H1 (cell line): Measurements from ENCODE around the gene KLHDC8B. TPM values are rescaled to one million over a fixed set of nuclear protein-coding genes. Genes with fewer than 3 reads are reported as not detected.
A peak's percentile ranks its signal among the peaks of the same experiment; 100 is the strongest.

ENCODE experiments used
- CTCF ChIA-PET: fragments of 300-600 bp; sonication (Branson Sonifier 250); formaldehyde crosslinking; loops from one replicate; lab custom pipeline; 2021; ENCODE audit not compliant: partially characterized antibody; lab: Charles Lee
- POLR2A ChIA-PET: fragments of 300-600 bp; sonication (Branson Sonifier 250); formaldehyde crosslinking; loops from one replicate; lab custom pipeline; 2021; ENCODE audit warnings: inconsistent platforms; ENCODE audit not compliant: partially characterized antibody; lab: Charles Lee
- DNase-seq, 2 experiments: peaks; one replicate each; pipeline versions ENCODE4 v3.0.0 to v3.0.0-alpha.2; 2010 to 2022; ENCODE audit warnings: low spot score in 2 of 2, low read depth in 1 of 2, mixed read lengths in 1 of 2
- FAIRE-seq: peaks from 2 replicates; lab custom pipeline; 2011; peaks lifted over from hg19 to GRCh38; lab: Jason Lieb, UNC
- H2AFZ ChIP-seq: 2 replicates; pipeline ENCODE4 v1.8.1; 2012; ENCODE audit warnings: low read length, inconsistent platforms
- H2AK5ac ChIP-seq: 2 replicates; pipeline ENCODE4 v1.6.1; 2013; ENCODE audit warnings: low read depth, low read length
- H2BK120ac ChIP-seq: replicated peaks from 2 replicates; pipeline ENCODE3; 2013; ENCODE audit warnings: low read depth, low read length, inconsistent platforms
- H2BK12ac ChIP-seq: 2 replicates; pipeline ENCODE4 v1.6.1; 2013; ENCODE audit warnings: low read depth, low read length
- H2BK15ac ChIP-seq: 2 replicates; pipeline ENCODE4 v1.6.1; 2013; ENCODE audit warnings: low read length
- H2BK20ac ChIP-seq: 2 replicates; pipeline ENCODE4 v1.6.1; 2013; ENCODE audit warnings: low read length
- H2BK5ac ChIP-seq: 2 replicates; pipeline ENCODE4 v1.6.1; 2013; ENCODE audit warnings: low read depth, low read length
- H3K14ac ChIP-seq: 2 replicates; pipeline ENCODE4 v1.6.1; 2013; ENCODE audit warnings: inconsistent platforms; ENCODE audit not compliant: insufficient read length
- H3K18ac ChIP-seq: 2 replicates; pipeline ENCODE4 v1.6.1; 2013; ENCODE audit warnings: low read length; ENCODE audit errors: extremely low read depth
- H3K23ac ChIP-seq: 2 replicates; pipeline ENCODE4 v1.6.1; 2013; ENCODE audit warnings: inconsistent platforms; ENCODE audit not compliant: insufficient read length
- H3K23me2 ChIP-seq: 2 replicates; pipeline ENCODE4 v1.6.1; 2013; ENCODE audit warnings: low read depth, low read length
- H3K27ac ChIP-seq: 2 replicates; pipeline ENCODE4 v1.6.1; 2011; ENCODE audit warnings: low read depth, low read length, inconsistent platforms
- H3K27me3 ChIP-seq, 4 experiments: replicated peaks in 1 of 4; 1 replicate in 1 of 4; 2 replicates in 3 of 4; pipeline versions ENCODE4 v1.6.1 to v1.8.1; 2011 to 2013; ENCODE audit warnings: low read length in 3 of 4, mild to moderate bottlenecking in 3 of 4, inconsistent platforms in 2 of 4, mixed read lengths in 2 of 4, moderate library complexity in 1 of 4; ENCODE audit not compliant: control insufficient read depth in 3 of 4, insufficient read depth in 3 of 4; ENCODE audit errors: extremely low read depth in 1 of 4
- H3K36me3 ChIP-seq, 4 experiments: 2 replicates each; pipeline versions ENCODE4 v1.6.1 to v1.8.1; 2011 to 2013; ENCODE audit warnings: mild to moderate bottlenecking in 4 of 4, low read length in 3 of 4, moderate library complexity in 2 of 4, control low read depth in 1 of 4, inconsistent platforms in 1 of 4; ENCODE audit not compliant: insufficient read depth in 4 of 4, control insufficient read depth in 2 of 4
- H3K4ac ChIP-seq: replicated peaks from 2 replicates; pipeline ENCODE3; 2013; ENCODE audit warnings: low read length, low read depth, mixed read lengths, inconsistent platforms; ENCODE audit not compliant: insufficient read length
- H3K4me1 ChIP-seq, 4 experiments: replicated peaks in 1 of 4; 1 replicate in 1 of 4; 2 replicates in 3 of 4; pipeline versions ENCODE4 v1.6.1 to v1.8.1; 2011 to 2013; ENCODE audit warnings: low read length in 3 of 4, inconsistent platforms in 2 of 4, mixed read lengths in 1 of 4; ENCODE audit not compliant: insufficient read depth in 4 of 4, control insufficient read depth in 3 of 4
- H3K4me2 ChIP-seq, 2 experiments: 2 replicates each; pipeline versions ENCODE4 v1.6.1 to v1.8.1; 2011 to 2013; ENCODE audit warnings: low read depth in 2 of 2, low read length in 2 of 2, control low read depth in 1 of 2, inconsistent platforms in 1 of 2, mild to moderate bottlenecking in 1 of 2; ENCODE audit not compliant: insufficient read depth in 1 of 2
- H3K4me3 ChIP-seq, 4 experiments: fragments of 200-600, 300-600 bp in 1 of 4; sonication (generic), shearing (Covaris generic), sonication (Bioruptor Twin) in 1 of 4; 2 replicates each; pipeline versions ENCODE4 v1.5.1 to v1.8.1; 2011 to 2016; ENCODE audit warnings: low read length in 4 of 4, low read depth in 3 of 4, control low read depth in 2 of 4, inconsistent platforms in 2 of 4, mild to moderate bottlenecking in 2 of 4, mixed read lengths in 1 of 4, moderate library complexity in 1 of 4; ENCODE audit not compliant: insufficient read depth in 2 of 4; ENCODE audit errors: extremely low read depth in 1 of 4
- H3K56ac ChIP-seq: replicated peaks from 2 replicates; pipeline ENCODE3; 2013; ENCODE audit warnings: low read depth, mild to moderate bottlenecking, mixed read lengths, low read length, inconsistent platforms; ENCODE audit not compliant: insufficient read length
- H3K79me1 ChIP-seq: 2 replicates; pipeline ENCODE4 v1.6.1; 2013; ENCODE audit warnings: low read depth, low read length, control low read depth
- H3K79me2 ChIP-seq, 2 experiments: 2 replicates each; pipeline versions ENCODE4 v1.6.1 to v1.8.1; 2012 to 2013; ENCODE audit warnings: low read length in 2 of 2, mild to moderate bottlenecking in 2 of 2, inconsistent platforms in 1 of 2; ENCODE audit not compliant: insufficient read depth in 2 of 2, control insufficient read depth in 1 of 2
- H3K9ac ChIP-seq, 4 experiments: replicated peaks in 1 of 4; 1 replicate in 1 of 4; 2 replicates in 3 of 4; pipeline versions ENCODE4 v1.6.1 to v1.8.1; 2011 to 2013; ENCODE audit warnings: low read depth in 3 of 4, low read length in 3 of 4, control low read depth in 2 of 4, mild to moderate bottlenecking in 2 of 4, moderate library complexity in 2 of 4, inconsistent platforms in 1 of 4; ENCODE audit errors: extremely low read depth in 1 of 4
- H3K9me3 ChIP-seq, 2 experiments: 2 replicates each; pipeline versions ENCODE4 v1.6.1 to v1.8.1; 2012 to 2013; ENCODE audit warnings: mild to moderate bottlenecking in 2 of 2, moderate library complexity in 2 of 2, control low read depth in 1 of 2, inconsistent platforms in 1 of 2, low read depth in 1 of 2, low read length in 1 of 2, mixed read lengths in 1 of 2; ENCODE audit not compliant: insufficient read depth in 2 of 2
- H4K20me1 ChIP-seq, 2 experiments: replicated peaks in 1 of 2; 2 replicates each; pipeline versions ENCODE3 to v1.8.1; 2011 to 2013; ENCODE audit warnings: inconsistent platforms in 2 of 2, low read length in 2 of 2, mild to moderate bottlenecking in 1 of 2; ENCODE audit not compliant: insufficient read depth in 2 of 2, control insufficient read depth in 1 of 2
- H4K5ac ChIP-seq: 2 replicates; pipeline ENCODE4 v1.6.1; 2013; ENCODE audit warnings: low read length, low read depth, mixed read lengths, inconsistent platforms; ENCODE audit not compliant: insufficient read length
- H4K8ac ChIP-seq: 2 replicates; pipeline ENCODE4 v1.8.0; 2013; ENCODE audit warnings: mild to moderate bottlenecking, moderate library complexity, low read length, inconsistent platforms; ENCODE audit not compliant: insufficient read depth; ENCODE audit errors: extremely low read depth
- H4K91ac ChIP-seq: replicated peaks from 2 replicates; pipeline ENCODE3; 2013; ENCODE audit warnings: low read length, mixed read lengths, inconsistent platforms; ENCODE audit not compliant: insufficient read length
- ASH2L ChIP-seq: fragments of 200-600, 300-600 bp; sonication (generic); IDR thresholded peaks from one replicate; pipeline ENCODE4 v1.7.1; 2017; ENCODE audit warnings: low read length
- E2F6 ChIP-seq: IDR thresholded peaks from 2 replicates; pipeline ENCODE4 v1.6.1; 2012; ENCODE audit warnings: inconsistent platforms
- EP300 ChIP-seq, 2 experiments: IDR thresholded peaks; 1 replicate in 1 of 2; 2 replicates in 1 of 2; pipeline ENCODE4 v1.6.1; 2011 to 2012; ENCODE audit warnings: low read depth in 2 of 2, low read length in 2 of 2, mild to moderate bottlenecking in 2 of 2, borderline replicate concordance in 1 of 2, inconsistent platforms in 1 of 2, moderate library complexity in 1 of 2
- KDM1A ChIP-seq: fragments of 200-600, 300-600 bp; sonication (generic); IDR thresholded peaks from 2 replicates; pipeline ENCODE4 v1.7.1; 2016; ENCODE audit warnings: mild to moderate bottlenecking, low read length, borderline replicate concordance
- KDM5A ChIP-seq: fragments of 200-600 bp; IDR thresholded peaks from 2 replicates; pipeline ENCODE4 v1.7.1; 2012; ENCODE audit warnings: mild to moderate bottlenecking, low read length, inconsistent platforms, mixed read lengths
- MAFK ChIP-seq: IDR thresholded peaks from 2 replicates; pipeline ENCODE4 v1.6.1; 2012; ENCODE audit warnings: low read depth, mild to moderate bottlenecking, improper control_type of control experiment, low read length
- PHF8 ChIP-seq: fragments of 200-600 bp; sonication (generic); conservative IDR thresholded peaks from 2 replicates; pipeline ENCODE4 v1.7.1; 2012; ENCODE audit warnings: low read depth, mild to moderate bottlenecking, inconsistent platforms, low read length, moderate library complexity
- POLR2A ChIP-seq, 2 experiments: IDR thresholded peaks; 1 replicate in 1 of 2; 2 replicates in 1 of 2; pipeline ENCODE4 v1.6.1; 2011; ENCODE audit warnings: low read depth in 2 of 2, low read length in 2 of 2, mild to moderate bottlenecking in 2 of 2; ENCODE audit errors: control extremely low read depth in 1 of 2
- POU5F1 ChIP-seq: IDR thresholded peaks from 2 replicates; pipeline ENCODE4 v1.6.1; 2011; ENCODE audit warnings: low read depth, mild to moderate bottlenecking, low read length, moderate library complexity
- RAD21 ChIP-seq, 2 experiments: IDR thresholded peaks in 1 of 2; conservative IDR thresholded peaks in 1 of 2; 2 replicates each; pipeline ENCODE4 v1.6.1; 2011; ENCODE audit warnings: low read depth in 2 of 2, low read length in 2 of 2, improper control_type of control experiment in 1 of 2, inconsistent platforms in 1 of 2, mild to moderate bottlenecking in 1 of 2, moderate library complexity in 1 of 2
- RFX5 ChIP-seq: IDR thresholded peaks from 2 replicates; pipeline ENCODE4 v1.6.1; 2011; ENCODE audit warnings: low read depth, low read length, improper control_type of control experiment, borderline replicate concordance
- TCF12 ChIP-seq: IDR thresholded peaks from 2 replicates; pipeline ENCODE4 v1.6.1; 2011; ENCODE audit warnings: low read depth, mild to moderate bottlenecking, low read length
- YY1 ChIP-seq: IDR thresholded peaks from 2 replicates; pipeline ENCODE4 v1.6.1; 2011; ENCODE audit warnings: low read depth, mild to moderate bottlenecking, low read length
- WGBS, 2 experiments: shearing (Covaris generic) in 1 of 2; methylation state at CpG; one replicate each; pipeline versions ENCODE4 v1.1.6 to v1.1.7; 2013 to 2015; ENCODE audit warnings: low lambda C conversion rate in 2 of 2, mixed read lengths in 2 of 2, inconsistent platforms in 1 of 2, low coverage in 1 of 2, missing lambda C conversion rate in 1 of 2; ENCODE audit not compliant: insufficient replicate concordance in 2 of 2, insufficient coverage in 1 of 2, insufficient read length in 1 of 2; ENCODE audit errors: extremely low coverage in 1 of 2, missing lambda C conversion rate in 1 of 2; 5-methylcytosine and 5-hydroxymethylcytosine counted together
- polyA plus RNA-seq, 7 experiments: library from polyadenylated mRNA; depleted of rRNA in 3 of 7; stranded (reverse) in 5 of 7; unstranded in 2 of 7; fragments of >200 nt in 5 of 7; fragments of 200-250 nt in 2 of 7; gene quantifications; 1 replicate in 5 of 7; 2 replicates in 1 of 7; 4 replicates in 1 of 7; pipeline versions ENCODE4 v1.2.1 to v1.2.3, GENCODE V29; 2011 to 2013; ENCODE audit warnings: missing spikeins in 2 of 7, mixed read lengths in 2 of 7
- total RNA-seq: library from RNA; stranded (reverse); fragmentation: NEBNext Ultra II Directional; extraction: Animal tissue kit (Norgen Biotek cat#: 25700); gene quantifications from 2 replicates; pipeline ENCODE4 v1.2.1, GENCODE V29; 2021

KLHDC8B gene
- total and polyA plus RNA-seq, 2 of the 8 experiments (the other 6 are each of a cell fraction or from before 2014, with no cell fraction given), result 15.8 to 21.3 TPM

- peak overlapping the region; percentile 60 for H3K4ac ChIP-seq
- no peak for FAIRE-seq
- no peak for DNase-seq
- H3K36me3 ChIP-seq, result 0 out of 8 replicates have a peak, but pooled peaks cover 0 to 2% (median 0%) of the 10 kb centered on the region in 4 experiments
- H2BK5ac ChIP-seq, result peak overlapping the region; percentile 89
- 66% methylated on average over 9 of the region's 9 CpGs; no CpG with 5 or more reads in 1 of the 2 experiments for WGBS, 2 experiments
- H3K18ac ChIP-seq, result no peak overlapping the region
- peak overlapping the region; percentile 87 for H4K91ac ChIP-seq
- no peak overlapping the region for H2BK120ac ChIP-seq
- peak overlapping the region; percentile 75; the same call in 1 of the 2 replicates for H2AK5ac ChIP-seq
- peak overlapping the region in 3 of 4 experiments; percentile 24 to 48 (median 36); a peak in 5 of 7 replicates for H3K9ac ChIP-seq
- H3K9me3 ChIP-seq, result no peaks in the 10 kb centered on the region
- no peak overlapping the region for H4K5ac ChIP-seq
- H2BK20ac ChIP-seq, result no peak overlapping the region
- no peaks in the 10 kb centered on the region for H3K27me3 ChIP-seq
- H3K23ac ChIP-seq, result no peak overlapping the region
- ChIA-PET CTCF (interaction anchor here (0.7 to 5.5 kb wide), 13 partner anchors 10 to 283 kb away, joined by 3 to 43 read pairs (median 3); partner anchors contain the start of genes KLHDC8B and USP19), POLR2A (interaction anchor here (0.6 to 2.4 kb wide), 16 partner anchors 11 to 280 kb away, joined by 3 to 19 read pairs (median 4); partner anchors contain the start of genes NDUFAF3, QARS1, RHOA and USP19)
- peaks cover 12% of the 10 kb centered on the region for H3K23me2 ChIP-seq
- H3K14ac ChIP-seq, result no peak overlapping the region
- peak overlapping the region; percentile 10; the same call in 1 of the 2 replicates for H3K27ac ChIP-seq
- peak overlapping the region; percentile 62 to 92 (median 81) for H3K4me3 ChIP-seq
- peak overlapping the region; percentile 71; the same call in 1 of the 2 replicates for H2BK12ac ChIP-seq
- H3K4me1 ChIP-seq, result peaks cover 0 to 8% (median 7%) of the 10 kb centered on the region in 4 experiments; a peak in 6 of 7 replicates
- no peak overlapping the region for H2AFZ ChIP-seq
- H4K20me1 ChIP-seq, result peaks cover 0 to 4% of the 10 kb centered on the region in 2 experiments
- H2BK15ac ChIP-seq, result no peak overlapping the region
- no peaks in the 10 kb centered on the region for H3K79me2 ChIP-seq
- no peak overlapping the region for H3K56ac ChIP-seq
- no peak overlapping the region for H4K8ac ChIP-seq
- H3K4me2 ChIP-seq, result peak overlapping the region; percentile 76 to 90
- 0 out of 2 replicates have a peak, but pooled peaks cover 4% of the 10 kb centered on the region for H3K79me1 ChIP-seq
- no peak for TF ChIP-seq EP300 (IDR thresholded peaks at IDR 0.05; ENCODE audit: borderline replicate concordance in 1 of 2, low read depth in 2 of 2, low read length in 2 of 2)
- no peak for TF ChIP-seq RFX5
- no peak for TF ChIP-seq TCF12
- no peak for TF ChIP-seq KDM5A
- TF ChIP-seq KDM1A, result no peak
- TF ChIP-seq ASH2L, result no peak
- TF ChIP-seq POLR2A (IDR thresholded peaks at IDR 0.05; ENCODE audit: control extremely low read depth in 1 of 2, low read depth in 2 of 2, low read length in 2 of 2), result no peak
- TF ChIP-seq E2F6, result no peak
- TF ChIP-seq MAFK, result no peak
- TF ChIP-seq YY1, result no peak
- TF ChIP-seq POU5F1, result no peak
- TF ChIP-seq PHF8, result no peak
- no peak for TF ChIP-seq RAD21 (IDR thresholded peaks at IDR 0.05 in 1 of 2, conservative IDR thresholded peaks at IDR 0.05 in 1 of 2; ENCODE audit: low read depth in 2 of 2, low read length in 2 of 2)
Measured at GRCh38 chr3:49132073-49132436, 39.3 kb upstream of the KLHDC8B start.
